C4-2B (cell line): ENCODE measurements around the gene ATG7.

ENCODE experiments used
- CTCF ChIP-seq: fragments of 450-650 bp; conservative IDR thresholded peaks from 2 replicates; pipeline ENCODE4 v1.5.1; 2017; ENCODE audit warnings: mild to moderate bottlenecking
- ZFX ChIP-seq: fragments of 450-650 bp; IDR thresholded peaks from 2 replicates; pipeline ENCODE4 v1.6.1; 2017

- TF ChIP-seq CTCF (no peak), ZFX (no peak)
These were observed 284.9 kb downstream of the ATG7 start for GRCh38 chr3:11556851-11557644.
